Measurements from ENCODE around the gene CLSTN2. TPM values are rescaled to one million over a fixed set of nuclear protein-coding genes. Genes with fewer than 3 reads are reported as not detected.

Gene CLSTN2
- polyA plus RNA-seq, 2 donors: 0.20 TPM

- Histone ChIP-seq H3K27me3 (ENCODE audit: control insufficient read depth in 1 of 2, insufficient read depth in 2 of 2, low read length in 2 of 2) (no peaks in the 10 kb centered on the region), H3K4me3 (ENCODE audit: low read depth in 1 of 2, low read length in 2 of 2) (no peak overlapping the region), H3K9me3 (ENCODE audit: control insufficient read depth in 2 of 2, insufficient read depth in 1 of 2, low read depth in 1 of 2, low read length in 1 of 2) (no peaks in the 10 kb centered on the region), H3K4me1 (ENCODE audit: control insufficient read depth in 2 of 2, insufficient read depth in 2 of 2, low read length in 1 of 2) (no peaks in the 10 kb centered on the region), H3K27ac (ENCODE audit: low read depth in 2 of 2, low read length in 1 of 2) (no peak overlapping the region), H3K36me3 (ENCODE audit: control insufficient read depth in 2 of 2, insufficient read depth in 2 of 2, low read length in 1 of 2) (no peaks in the 10 kb centered on the region)
- 81 to 87% methylated on average over 5 of the region's 5 CpGs for WGBS, 2 donors
Measured at GRCh38 chr3:140013220-140013619, 78.2 kb downstream of the CLSTN2 start.

GRCh38 chr3:140014831-140015495 is 80.0 kb downstream of the CLSTN2 start:
- WGBS, 2 donors: 70 to 80% methylated on average over 3 of the region's 3 CpGs
- H3K4me3 ChIP-seq (ENCODE audit: low read depth in 1 of 2, low read length in 2 of 2): no peak overlapping the region
- H3K36me3 ChIP-seq (ENCODE audit: control insufficient read depth in 2 of 2, insufficient read depth in 2 of 2, low read length in 1 of 2): no peaks in the 10 kb centered on the region

GRCh38 chr3:140015741-140016140 is 80.8 kb downstream of the CLSTN2 start:
- Histone ChIP-seq H3K27me3 (ENCODE audit: control insufficient read depth in 1 of 2, insufficient read depth in 2 of 2, low read length in 2 of 2) (no peaks in the 10 kb centered on the region), H3K9me3 (ENCODE audit: control insufficient read depth in 2 of 2, insufficient read depth in 1 of 2, low read depth in 1 of 2, low read length in 1 of 2) (no peaks in the 10 kb centered on the region), H3K4me3 (ENCODE audit: low read depth in 1 of 2, low read length in 2 of 2) (no peak overlapping the region), H3K4me1 (ENCODE audit: control insufficient read depth in 2 of 2, insufficient read depth in 2 of 2, low read length in 1 of 2) (no peaks in the 10 kb centered on the region), H3K27ac (ENCODE audit: low read depth in 2 of 2, low read length in 1 of 2) (no peak overlapping the region), H3K36me3 (ENCODE audit: control insufficient read depth in 2 of 2, insufficient read depth in 2 of 2, low read length in 1 of 2) (no peaks in the 10 kb centered on the region)
- WGBS, 2 donors: 76 to 90% methylated on average over 3 of the region's 3 CpGs

More at GRCh38 chr3:140014831-140015495, 80.0 kb downstream of the CLSTN2 start:
- no peak overlapping the region for H3K27ac ChIP-seq (ENCODE audit: low read depth in 2 of 2, low read length in 1 of 2)
- H3K4me1 ChIP-seq (ENCODE audit: control insufficient read depth in 2 of 2, insufficient read depth in 2 of 2, low read length in 1 of 2): no peaks in the 10 kb centered on the region
- H3K27me3 ChIP-seq (ENCODE audit: control insufficient read depth in 1 of 2, insufficient read depth in 2 of 2, low read length in 2 of 2): no peaks in the 10 kb centered on the region
- H3K9me3 ChIP-seq (ENCODE audit: control insufficient read depth in 2 of 2, insufficient read depth in 1 of 2, low read depth in 1 of 2, low read length in 1 of 2): no peaks in the 10 kb centered on the region

GRCh38 chr3:140018556-140018955 is 83.6 kb downstream of the CLSTN2 start:
- Histone ChIP-seq H3K4me1 (ENCODE audit: control insufficient read depth in 2 of 2, insufficient read depth in 2 of 2, low read length in 1 of 2) (peaks cover 0 to 8% of the 10 kb centered on the region in 2 donors), H3K27ac (ENCODE audit: low read depth in 2 of 2, low read length in 1 of 2) (no peak overlapping the region), H3K27me3 (ENCODE audit: control insufficient read depth in 1 of 2, insufficient read depth in 2 of 2, low read length in 2 of 2) (no peaks in the 10 kb centered on the region), H3K4me3 (ENCODE audit: low read depth in 1 of 2, low read length in 2 of 2) (no peak overlapping the region), H3K9me3 (ENCODE audit: control insufficient read depth in 2 of 2, insufficient read depth in 1 of 2, low read depth in 1 of 2, low read length in 1 of 2) (no peaks in the 10 kb centered on the region), H3K36me3 (ENCODE audit: control insufficient read depth in 2 of 2, insufficient read depth in 2 of 2, low read length in 1 of 2) (no peaks in the 10 kb centered on the region)
- 55 to 60% methylated on average over 2 of the region's 2 CpGs for WGBS, 2 donors

GRCh38 chr3:140019946-140020345 is 85.0 kb downstream of the CLSTN2 start:
- Histone ChIP-seq H3K27ac (ENCODE audit: low read depth in 2 of 2, low read length in 1 of 2) (no peak overlapping the region), H3K4me1 (ENCODE audit: control insufficient read depth in 2 of 2, insufficient read depth in 2 of 2, low read length in 1 of 2) (peaks cover 0 to 9% of the 10 kb centered on the region in 2 donors), H3K27me3 (ENCODE audit: control insufficient read depth in 1 of 2, insufficient read depth in 2 of 2, low read length in 2 of 2) (no peaks in the 10 kb centered on the region), H3K4me3 (ENCODE audit: low read depth in 1 of 2, low read length in 2 of 2) (no peak overlapping the region), H3K9me3 (ENCODE audit: control insufficient read depth in 2 of 2, insufficient read depth in 1 of 2, low read depth in 1 of 2, low read length in 1 of 2) (no peaks in the 10 kb centered on the region), H3K36me3 (ENCODE audit: control insufficient read depth in 2 of 2, insufficient read depth in 2 of 2, low read length in 1 of 2) (no peaks in the 10 kb centered on the region)
- WGBS, 2 donors: 69 to 88% methylated on average over 2 of the region's 2 CpGs

- Histone ChIP-seq H3K27ac (ENCODE audit: low read depth in 2 of 2, low read length in 1 of 2) (no peak overlapping the region), H3K27me3 (ENCODE audit: control insufficient read depth in 1 of 2, insufficient read depth in 2 of 2, low read length in 2 of 2) (no peaks in the 10 kb centered on the region), H3K36me3 (ENCODE audit: control insufficient read depth in 2 of 2, insufficient read depth in 2 of 2, low read length in 1 of 2) (no peaks in the 10 kb centered on the region), H3K9me3 (ENCODE audit: control insufficient read depth in 2 of 2, insufficient read depth in 1 of 2, low read depth in 1 of 2, low read length in 1 of 2) (no peaks in the 10 kb centered on the region), H3K4me3 (ENCODE audit: low read depth in 1 of 2, low read length in 2 of 2) (no peak overlapping the region), H3K4me1 (ENCODE audit: control insufficient read depth in 2 of 2, insufficient read depth in 2 of 2, low read length in 1 of 2) (peaks cover 0 to 9% of the 10 kb centered on the region in 2 donors)
- WGBS, 2 donors: 77 to 81% methylated on average over 7 of the region's 7 CpGs
Measured at GRCh38 chr3:140020541-140020940, 85.6 kb downstream of the CLSTN2 start.

GRCh38 chr3:140021269-140021668 is 86.3 kb downstream of the CLSTN2 start:
- H3K27me3 ChIP-seq (ENCODE audit: control insufficient read depth in 1 of 2, insufficient read depth in 2 of 2, low read length in 2 of 2): no peaks in the 10 kb centered on the region
- H3K4me3 ChIP-seq (ENCODE audit: low read depth in 1 of 2, low read length in 2 of 2): no peak overlapping the region
- no peaks in the 10 kb centered on the region for H3K36me3 ChIP-seq (ENCODE audit: control insufficient read depth in 2 of 2, insufficient read depth in 2 of 2, low read length in 1 of 2)
- H3K4me1 ChIP-seq (ENCODE audit: control insufficient read depth in 2 of 2, insufficient read depth in 2 of 2, low read length in 1 of 2): peaks cover 0 to 9% of the 10 kb centered on the region in 2 donors
- H3K9me3 ChIP-seq (ENCODE audit: control insufficient read depth in 2 of 2, insufficient read depth in 1 of 2, low read depth in 1 of 2, low read length in 1 of 2): no peaks in the 10 kb centered on the region
- 60 to 62% methylated on average over 6 of the region's 6 CpGs for WGBS, 2 donors
- H3K27ac ChIP-seq (ENCODE audit: low read depth in 2 of 2, low read length in 1 of 2): no peak overlapping the region

- no peaks in the 10 kb centered on the region for H3K27me3 ChIP-seq (ENCODE audit: control insufficient read depth in 1 of 2, insufficient read depth in 2 of 2, low read length in 2 of 2)
- 48 to 49% methylated on average over 5 of the region's 5 CpGs for WGBS, 2 donors
- H3K4me3 ChIP-seq (ENCODE audit: low read depth in 1 of 2, low read length in 2 of 2): no peak overlapping the region
- peaks cover 0 to 9% of the 10 kb centered on the region in 2 donors for H3K4me1 ChIP-seq (ENCODE audit: control insufficient read depth in 2 of 2, insufficient read depth in 2 of 2, low read length in 1 of 2)
- no peaks in the 10 kb centered on the region for H3K36me3 ChIP-seq (ENCODE audit: control insufficient read depth in 2 of 2, insufficient read depth in 2 of 2, low read length in 1 of 2)
- H3K9me3 ChIP-seq (ENCODE audit: control insufficient read depth in 2 of 2, insufficient read depth in 1 of 2, low read depth in 1 of 2, low read length in 1 of 2): no peaks in the 10 kb centered on the region
- H3K27ac ChIP-seq (ENCODE audit: low read depth in 2 of 2, low read length in 1 of 2): no peak overlapping the region
Measured at GRCh38 chr3:140022066-140022770, 87.2 kb downstream of the CLSTN2 start.

GRCh38 chr3:140023616-140024530 is 88.9 kb downstream of the CLSTN2 start:
- 45 to 56% methylated on average over 12 of the region's 12 CpGs for WGBS, 2 donors
- Histone ChIP-seq H3K27me3 (ENCODE audit: control insufficient read depth in 1 of 2, insufficient read depth in 2 of 2, low read length in 2 of 2) (no peaks in the 10 kb centered on the region), H3K9me3 (ENCODE audit: control insufficient read depth in 2 of 2, insufficient read depth in 1 of 2, low read depth in 1 of 2, low read length in 1 of 2) (no peaks in the 10 kb centered on the region), H3K4me3 (ENCODE audit: low read depth in 1 of 2, low read length in 2 of 2) (no peak overlapping the region), H3K27ac (ENCODE audit: low read depth in 2 of 2, low read length in 1 of 2) (no peak overlapping the region), H3K36me3 (ENCODE audit: control insufficient read depth in 2 of 2, insufficient read depth in 2 of 2, low read length in 1 of 2) (no peaks in the 10 kb centered on the region), H3K4me1 (ENCODE audit: control insufficient read depth in 2 of 2, insufficient read depth in 2 of 2, low read length in 1 of 2) (peaks cover 0 to 9% of the 10 kb centered on the region in 2 donors)

Data from esophagus (tissue), 2 donors.